AG09309 (cell line): Measurements from ENCODE around the gene LARGE2.

Experiments used
- DNase-seq: peaks from one replicate; pipeline ENCODE4 v3.0.0-alpha.2; 2010; ENCODE audit warnings: low read depth
- H3K4me3 ChIP-seq: 2 replicates; pipeline ENCODE4 v1.5.1; 2011; ENCODE audit warnings: mild to moderate bottlenecking, low read depth, low read length, moderate library complexity; ENCODE audit not compliant: control insufficient read depth
- TF ChIP-seq, protein P1 (sequence below): IDR thresholded peaks from 2 replicates; pipeline ENCODE4 v1.5.1; 2011; ENCODE audit warnings: mild to moderate bottlenecking, low read depth, low read length, inconsistent platforms; ENCODE audit not compliant: insufficient read depth, control insufficient read depth; ENCODE audit errors: missing control alignments

LARGE2 gene

DNA sequence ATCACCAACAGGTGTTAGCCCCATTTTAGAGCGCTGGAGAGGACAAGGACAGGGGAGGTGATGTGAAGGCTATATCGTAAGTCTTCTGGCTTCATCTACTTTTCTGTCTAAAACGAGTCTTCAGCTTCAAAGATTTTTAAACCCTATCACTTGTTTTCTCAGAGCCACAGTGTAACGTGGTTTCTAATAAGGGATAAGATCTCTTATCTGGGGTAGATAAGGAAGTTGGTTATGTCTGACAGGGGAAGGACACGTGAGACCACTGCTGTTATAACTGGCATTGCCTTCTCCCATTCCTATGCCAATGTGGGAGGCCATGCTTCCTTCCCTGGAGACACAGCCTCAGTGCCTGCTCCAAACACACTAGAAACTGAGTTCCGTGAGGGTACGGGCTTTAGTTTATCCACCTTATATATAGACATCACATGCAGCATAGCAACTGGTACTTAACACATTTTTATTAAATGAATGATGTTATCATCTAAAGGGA lies 39.3 kb downstream of the LARGE2 start:
- DNase-seq, result no peak
- TF ChIP-seq, protein P1, sequence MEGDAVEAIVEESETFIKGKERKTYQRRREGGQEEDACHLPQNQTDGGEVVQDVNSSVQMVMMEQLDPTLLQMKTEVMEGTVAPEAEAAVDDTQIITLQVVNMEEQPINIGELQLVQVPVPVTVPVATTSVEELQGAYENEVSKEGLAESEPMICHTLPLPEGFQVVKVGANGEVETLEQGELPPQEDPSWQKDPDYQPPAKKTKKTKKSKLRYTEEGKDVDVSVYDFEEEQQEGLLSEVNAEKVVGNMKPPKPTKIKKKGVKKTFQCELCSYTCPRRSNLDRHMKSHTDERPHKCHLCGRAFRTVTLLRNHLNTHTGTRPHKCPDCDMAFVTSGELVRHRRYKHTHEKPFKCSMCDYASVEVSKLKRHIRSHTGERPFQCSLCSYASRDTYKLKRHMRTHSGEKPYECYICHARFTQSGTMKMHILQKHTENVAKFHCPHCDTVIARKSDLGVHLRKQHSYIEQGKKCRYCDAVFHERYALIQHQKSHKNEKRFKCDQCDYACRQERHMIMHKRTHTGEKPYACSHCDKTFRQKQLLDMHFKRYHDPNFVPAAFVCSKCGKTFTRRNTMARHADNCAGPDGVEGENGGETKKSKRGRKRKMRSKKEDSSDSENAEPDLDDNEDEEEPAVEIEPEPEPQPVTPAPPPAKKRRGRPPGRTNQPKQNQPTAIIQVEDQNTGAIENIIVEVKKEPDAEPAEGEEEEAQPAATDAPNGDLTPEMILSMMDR, result no peak
- no peak overlapping the region for H3K4me3 ChIP-seq

DNA sequence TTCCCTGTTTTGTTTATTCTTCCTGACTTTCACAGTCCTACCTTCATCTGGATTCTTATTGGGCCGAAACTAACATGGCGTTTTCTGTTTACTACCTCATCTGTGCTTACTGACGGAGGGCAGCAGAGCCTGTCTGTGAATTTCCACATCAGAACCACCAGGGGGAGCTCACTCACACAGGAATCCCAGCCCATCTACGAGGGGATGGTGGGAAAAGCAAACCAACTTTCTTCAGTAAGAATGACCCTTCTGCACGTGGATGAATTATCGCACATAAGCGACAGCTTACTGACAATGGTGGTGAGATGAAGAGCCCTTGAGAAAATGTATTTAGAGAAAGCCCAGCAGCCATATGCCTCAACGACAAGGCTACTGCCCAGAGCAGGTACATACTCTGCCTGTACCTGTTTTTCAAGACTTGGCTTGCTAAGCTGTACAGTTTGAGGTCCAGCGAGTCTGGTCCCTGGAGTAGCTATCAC lies 42.5 kb downstream of the LARGE2 start:
- TF ChIP-seq, protein P1, result peak; percentile 88
- peak; percentile 40 for DNase-seq
- no peak overlapping the region for H3K4me3 ChIP-seq

DNA sequence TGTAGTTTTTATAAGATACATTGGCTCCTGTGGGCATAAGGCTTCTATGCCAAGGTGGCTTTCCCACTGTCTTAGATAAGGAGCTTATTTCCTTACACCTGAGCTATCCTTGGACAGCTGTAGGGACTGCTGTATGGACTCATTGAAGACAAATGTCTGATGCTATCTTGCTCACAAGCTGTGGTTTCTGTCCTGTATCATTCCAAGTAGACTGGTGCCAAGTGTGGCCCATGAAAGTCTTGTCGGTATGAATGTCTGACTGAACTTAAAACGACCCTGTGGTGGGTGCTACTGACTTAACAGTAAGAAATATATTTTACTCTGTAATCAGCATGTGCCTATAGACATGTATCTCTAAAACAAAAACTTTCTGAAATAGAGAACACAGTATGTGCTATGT lies 45.0 kb downstream of the LARGE2 start:
- DNase-seq, result no peak
- TF ChIP-seq, protein P1, result no peak
- H3K4me3 ChIP-seq, result no peak overlapping the region

DNA sequence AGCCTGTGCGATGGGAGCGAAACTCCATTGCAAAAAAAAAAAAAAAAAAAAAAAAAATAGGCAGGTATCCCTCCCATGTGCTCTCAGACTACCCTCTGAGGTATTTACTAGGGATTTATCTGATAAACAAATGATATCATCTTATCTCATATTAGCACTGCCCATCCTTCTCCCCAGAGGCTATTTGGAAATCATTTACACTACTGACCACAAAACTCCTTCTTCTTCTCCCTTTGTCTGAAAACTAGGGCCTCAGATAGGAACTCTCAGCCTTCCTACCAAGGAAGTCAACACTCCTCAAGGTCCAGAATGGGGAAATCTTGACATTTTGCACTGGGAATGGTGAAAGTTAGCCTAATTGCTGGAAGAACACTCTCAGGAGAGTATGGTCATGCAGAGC lies 46.4 kb downstream of the LARGE2 start:
- H3K4me3 ChIP-seq, result no peak overlapping the region
- TF ChIP-seq, protein P1, result no peak
- no peak for DNase-seq

DNA sequence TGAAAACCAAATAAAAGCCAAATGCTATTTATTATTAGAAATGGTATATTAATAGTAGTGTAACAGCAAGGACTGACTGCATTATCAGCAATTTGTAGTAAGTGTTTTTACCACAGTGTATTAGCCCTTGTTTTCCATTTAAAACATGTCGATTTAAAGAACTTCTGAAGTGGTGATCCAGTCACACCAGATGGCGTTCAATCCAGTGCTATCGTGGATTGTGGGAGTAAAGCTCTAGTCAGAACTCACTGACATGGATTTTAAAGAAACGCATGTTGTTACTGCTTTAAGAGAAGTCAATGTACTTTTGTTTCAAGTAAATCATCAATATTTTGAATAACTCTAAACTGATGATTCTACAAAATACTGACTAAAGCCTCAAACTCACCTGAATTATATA lies 51.1 kb downstream of the LARGE2 start:
- TF ChIP-seq, protein P1, result no peak
- no peak overlapping the region for H3K4me3 ChIP-seq
- DNase-seq, result no peak

DNA sequence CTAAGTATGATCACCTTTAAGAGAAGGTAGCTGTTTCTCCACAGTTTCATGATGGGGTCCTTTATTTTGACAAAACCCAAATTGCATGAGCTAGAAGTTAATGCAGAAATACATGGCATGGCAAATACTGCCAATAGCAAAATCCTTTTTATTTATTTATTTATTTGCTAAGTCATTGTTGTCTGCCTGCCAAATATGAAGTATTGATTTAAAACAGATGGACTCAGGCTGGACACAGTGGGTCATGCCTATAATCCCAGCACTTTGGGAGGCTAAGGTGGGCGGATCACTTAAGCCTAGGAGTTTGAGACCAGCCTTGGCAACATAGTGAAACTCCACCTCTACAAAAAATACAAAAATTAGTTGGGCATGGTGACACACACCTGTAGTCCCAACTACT lies 52.4 kb downstream of the LARGE2 start:
- no peak for DNase-seq
- H3K4me3 ChIP-seq, result no peak overlapping the region
- TF ChIP-seq, protein P1, result no peak
